GM21717 (cell line): ENCODE measurements around the gene ADGRA3.
A peak's percentile ranks its signal among the peaks of the same experiment; 100 is the strongest.

Experiments used
- ATAC-seq: cut with Tn5 transposase; IDR thresholded peaks from one replicate; pipeline ENCODE4 v1.9.1; 2021; ENCODE audit warnings: mild to moderate bottlenecking, moderate library complexity; ENCODE audit not compliant: unreplicated experiment

Gene ADGRA3

DNA sequence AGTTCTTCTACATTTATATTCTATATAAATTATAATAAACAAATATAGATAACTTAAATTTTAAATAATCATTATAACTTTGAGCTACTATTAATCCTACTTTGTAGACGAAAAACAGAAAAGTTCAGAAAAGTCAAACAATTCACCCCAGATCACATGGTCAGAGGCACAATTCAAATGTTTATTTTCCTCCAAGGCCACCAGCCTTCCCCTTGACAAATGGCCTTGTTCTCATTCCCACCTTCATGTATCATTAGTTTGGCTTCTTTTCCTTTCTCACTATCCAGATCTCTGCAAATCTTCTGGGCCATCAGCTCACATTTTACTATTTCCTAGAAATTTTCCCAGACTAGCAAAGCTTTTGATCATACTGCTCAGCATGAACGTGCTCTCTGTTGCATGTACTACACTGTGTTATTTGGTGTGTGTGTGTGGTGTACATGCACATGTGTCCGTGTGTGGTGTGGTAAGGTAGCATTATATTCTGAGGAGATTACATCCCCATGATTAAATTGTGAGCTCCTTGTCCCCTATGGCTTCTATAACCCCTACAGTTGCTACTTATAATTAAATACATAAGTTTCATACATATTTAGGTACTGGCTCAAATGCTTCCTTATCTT lies 61.5 kb downstream of the ADGRA3 start:
- ATAC-seq, result no peak

DNA sequence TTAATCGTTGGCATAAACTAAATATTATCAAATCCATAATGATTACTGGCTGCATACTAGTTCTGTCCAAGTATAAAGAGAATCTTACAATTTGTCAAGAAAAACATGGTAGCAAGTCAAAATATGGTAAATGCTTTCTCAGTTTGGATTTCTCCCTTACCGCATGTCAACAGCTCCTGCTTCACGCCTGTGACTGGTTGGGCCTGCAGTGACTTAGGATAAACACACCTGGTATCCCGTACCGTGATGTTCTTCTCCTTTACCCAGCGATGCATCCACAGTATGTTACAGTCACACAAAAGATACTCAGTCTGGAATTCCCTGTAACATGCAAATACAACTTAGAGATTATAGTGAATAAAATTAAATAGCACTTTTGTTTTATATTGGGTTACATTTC lies 71.1 kb downstream of the ADGRA3 start:
- no peak for ATAC-seq

GRCh38 chr4:22442956-22443355 lies 72.9 kb downstream of the ADGRA3 start:
- no peak for ATAC-seq

- ATAC-seq, result no peak
Measured at GRCh38 chr4:22440999-22441398, 74.9 kb downstream of the ADGRA3 start.

DNA sequence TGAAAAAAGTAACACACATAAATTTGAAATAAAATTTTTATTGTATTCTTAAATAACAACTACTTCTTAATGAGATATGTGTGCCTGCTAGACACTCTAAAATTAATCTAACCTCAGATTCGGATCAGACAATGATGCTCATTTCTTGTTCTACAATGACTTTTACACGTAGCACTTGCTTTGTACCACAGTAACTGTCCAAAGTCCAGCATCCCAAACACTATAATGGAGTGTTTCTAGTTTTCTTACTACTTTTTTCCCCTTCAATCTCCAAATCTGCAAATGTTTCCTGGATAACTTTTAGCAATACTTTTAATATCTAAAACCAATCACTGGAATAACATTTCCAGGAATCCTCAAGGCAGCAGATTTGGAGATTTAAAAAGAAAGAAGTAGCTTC lies 75.9 kb downstream of the ADGRA3 start:
- no peak for ATAC-seq

DNA sequence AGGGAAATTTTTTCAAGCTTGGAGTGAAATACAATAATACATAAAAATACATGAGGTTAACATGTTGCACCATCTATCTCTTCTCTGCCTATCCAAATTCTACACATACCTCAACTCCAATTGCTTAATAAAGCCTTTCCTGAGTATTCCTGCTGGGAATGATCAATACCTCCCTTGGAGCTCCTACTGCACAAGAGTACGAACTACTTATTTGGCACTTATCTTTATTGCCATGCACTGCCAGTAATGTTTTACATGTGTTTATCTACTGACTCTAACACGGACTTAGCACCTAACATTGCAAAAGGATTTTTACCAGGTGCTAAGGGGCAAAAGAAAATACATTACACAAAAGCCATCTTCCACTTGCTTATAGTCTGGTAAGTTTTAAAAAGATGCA lies 80.2 kb downstream of the ADGRA3 start:
- ATAC-seq, result no peak

- ATAC-seq, result no peak
Measured at GRCh38 chr4:22434895-22435294, 81.0 kb downstream of the ADGRA3 start.

DNA sequence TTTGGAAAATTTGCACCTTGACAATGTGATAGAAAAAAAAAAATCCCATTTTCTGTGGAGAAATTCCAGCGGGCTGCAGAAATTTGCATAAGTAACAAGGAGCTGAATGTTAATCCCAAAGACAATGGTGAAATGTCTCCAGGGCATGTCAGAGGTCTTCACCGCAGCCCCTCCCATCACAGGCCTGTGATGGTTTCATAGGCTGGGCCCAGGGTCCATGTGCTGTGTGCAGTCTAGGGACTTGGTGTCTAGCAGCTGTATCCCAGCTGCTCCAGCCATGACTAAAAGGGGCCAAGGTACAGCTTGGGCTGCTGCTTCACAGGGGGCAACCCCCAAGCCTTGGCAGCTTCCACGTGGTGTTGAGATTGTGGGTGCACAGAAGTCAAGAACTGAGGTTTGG lies 85.2 kb downstream of the ADGRA3 start:
- ATAC-seq, result no peak

GRCh38 chr4:22428441-22428840 lies 87.4 kb downstream of the ADGRA3 start:
- ATAC-seq, result no peak

GRCh38 chr4:22427675-22428074 lies 88.2 kb downstream of the ADGRA3 start:
- ATAC-seq, result no peak

- no peak for ATAC-seq
Measured at GRCh38 chr4:22420291-22420690, 95.6 kb downstream of the ADGRA3 start.

DNA sequence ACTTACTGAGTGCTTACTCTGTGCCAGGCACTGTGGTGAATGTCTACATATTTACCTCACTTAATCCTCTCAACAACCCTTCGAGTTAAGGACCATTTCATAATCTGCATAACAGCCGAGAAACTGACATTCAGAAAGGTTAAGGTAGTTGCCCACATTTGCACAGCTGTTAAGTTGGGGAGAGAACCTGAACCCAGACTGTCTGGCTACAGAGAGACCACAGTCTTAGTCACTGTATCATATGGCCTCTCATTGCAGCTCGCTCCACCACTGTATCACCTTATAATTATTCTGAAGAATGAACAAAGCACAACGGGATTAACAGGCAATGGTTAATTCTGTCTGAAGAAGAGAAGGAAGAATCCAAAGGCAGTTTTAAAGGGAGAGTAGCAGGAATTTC lies 98.5 kb downstream of the ADGRA3 start:
- no peak for ATAC-seq

- ATAC-seq, result no peak
Measured at GRCh38 chr4:22416403-22416802, 99.5 kb downstream of the ADGRA3 start.

GRCh38 chr4:22414833-22415232 lies 101.0 kb downstream of the ADGRA3 start:
- ATAC-seq, result no peak

DNA sequence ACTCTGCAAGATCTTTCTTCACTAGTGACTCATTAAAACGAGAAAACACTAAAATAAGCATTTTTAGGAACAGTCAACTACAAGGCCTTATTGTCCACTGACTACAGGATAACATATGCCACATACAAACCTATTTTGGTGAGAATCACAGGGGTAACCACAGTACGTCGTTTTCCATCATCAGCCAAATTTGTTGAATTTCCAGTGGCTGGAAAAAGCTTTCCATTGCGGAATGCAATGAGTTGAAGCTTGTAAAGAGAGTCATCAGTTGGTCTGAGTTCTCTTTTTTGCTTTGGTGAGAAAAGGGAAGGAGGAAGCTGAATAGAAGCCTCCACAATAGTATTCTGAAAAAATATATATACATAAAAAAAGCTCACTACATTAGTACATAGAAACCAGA lies 102.4 kb downstream of the ADGRA3 start:
- no peak for ATAC-seq

GRCh38 chr4:22412013-22412412 lies 103.9 kb downstream of the ADGRA3 start:
- no peak for ATAC-seq

DNA sequence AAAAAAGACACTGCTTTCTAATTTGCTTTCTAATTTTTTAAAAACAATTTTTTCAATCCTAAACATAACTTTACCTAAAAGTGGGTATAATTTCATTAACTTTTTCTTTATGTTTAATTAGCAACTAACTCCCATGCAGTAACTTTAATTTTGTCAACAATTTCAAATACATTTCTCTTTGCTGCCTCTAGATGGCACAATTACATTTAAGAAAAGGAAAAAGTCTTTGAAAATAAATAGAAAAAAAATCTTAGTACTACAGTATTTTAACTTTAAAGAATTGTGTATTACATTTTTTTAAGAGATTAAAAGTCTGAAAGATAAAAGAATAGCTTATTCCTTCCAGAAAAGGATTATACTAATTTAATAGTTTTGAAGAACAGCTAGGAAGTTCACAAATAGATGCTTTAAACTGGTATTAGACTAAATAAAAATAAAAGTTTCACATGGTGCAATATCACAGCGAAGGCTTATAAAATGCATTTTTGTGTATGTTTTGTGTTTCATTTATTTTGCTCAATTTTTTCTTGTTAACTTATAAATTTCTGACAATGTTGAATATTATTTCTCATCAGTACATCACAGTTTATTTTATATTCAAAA lies 105.1 kb downstream of the ADGRA3 start:
- no peak for ATAC-seq

DNA sequence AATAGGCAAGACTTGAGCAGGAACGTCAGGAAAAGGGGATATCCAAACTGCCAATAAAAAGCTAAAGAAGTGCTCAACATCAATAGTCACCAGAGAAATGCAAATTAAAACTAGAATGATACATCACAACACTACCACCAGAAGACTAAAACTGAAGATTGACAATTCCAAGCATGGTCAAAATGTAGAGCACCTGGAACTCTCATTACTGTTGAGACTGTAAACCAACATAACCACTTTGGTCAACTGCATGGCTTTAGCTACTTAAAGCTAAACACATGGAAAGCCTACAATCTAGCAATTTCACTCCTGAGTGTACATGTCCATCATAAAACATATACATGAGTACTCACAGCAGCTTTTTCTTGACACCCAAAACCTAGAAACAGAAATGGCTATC lies 107.4 kb downstream of the ADGRA3 start:
- ATAC-seq, result no peak

DNA sequence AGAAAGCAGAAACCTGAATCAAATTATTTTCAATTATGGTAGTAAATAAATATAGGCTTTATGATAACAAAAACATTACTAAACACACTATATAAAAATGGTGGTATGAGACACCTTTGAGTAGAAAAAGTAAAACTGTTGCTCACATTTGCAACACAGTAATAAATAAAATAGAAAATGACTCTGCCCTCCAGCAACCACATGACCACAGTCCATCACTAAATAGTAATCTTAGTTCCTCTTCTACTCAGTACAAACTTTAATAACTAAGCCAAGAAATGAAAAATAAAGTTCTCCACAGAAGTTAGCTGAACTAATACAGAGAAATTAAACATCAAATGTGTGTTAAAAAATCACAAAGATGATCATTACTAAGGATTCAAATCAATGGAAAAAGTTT lies 108.5 kb downstream of the ADGRA3 start:
- ATAC-seq, result no peak

GRCh38 chr4:22398671-22399070 lies 117.2 kb downstream of the ADGRA3 start:
- no peak for ATAC-seq

GRCh38 chr4:22391551-22391950 lies 124.3 kb downstream of the ADGRA3 start:
- ATAC-seq, result no peak

DNA sequence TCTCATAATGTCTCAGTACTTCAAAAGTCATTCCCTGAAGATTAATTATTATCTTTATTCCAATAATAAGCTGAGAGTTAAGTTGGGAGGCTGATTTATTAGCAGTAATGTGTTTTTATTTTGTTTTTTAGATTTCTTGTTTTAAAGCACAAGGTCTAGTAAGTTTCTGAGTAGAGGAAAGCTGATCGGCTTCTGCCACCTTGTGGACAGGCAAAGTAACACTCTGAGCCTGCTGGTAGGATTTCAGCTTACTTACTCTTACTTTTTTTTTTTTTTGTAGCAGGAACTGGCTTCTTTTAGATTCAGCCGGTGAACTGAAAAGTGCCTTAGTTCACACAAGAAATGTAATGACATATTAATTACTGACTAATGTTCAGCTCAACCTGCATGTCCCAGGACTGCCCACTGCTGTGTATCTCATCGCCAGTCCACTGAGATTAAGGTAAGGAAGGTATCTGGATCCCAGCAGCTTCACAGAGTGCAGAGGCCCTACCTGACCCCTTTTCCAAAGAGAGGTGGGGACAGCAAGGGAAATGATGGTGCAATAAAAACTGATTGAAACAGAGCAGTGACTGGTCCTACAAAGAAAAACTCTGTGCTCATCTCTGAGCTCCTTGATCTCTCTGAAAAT lies 126.5 kb downstream of the ADGRA3 start:
- peak; percentile 79 for ATAC-seq

- ATAC-seq, result no peak
Measured at GRCh38 chr4:22385611-22386011, 130.3 kb downstream of the ADGRA3 start.
